ENCODE data around the gene COL27A1.

The COL27A1 gene

GRCh38 chr9:114288193-114289091 lies 133.1 kb downstream of the COL27A1 start:
- ATAC-seq (ENCODE audit: insufficient read depth, low read depth), result no peak
- no peak overlapping the region for H3K9ac ChIP-seq (ENCODE audit: low read depth, low read length)
- no peak overlapping the region for H3K27ac ChIP-seq (ENCODE audit: low read length)

GRCh38 chr9:114289106-114289505 lies 133.8 kb downstream of the COL27A1 start:
- no peak overlapping the region for H3K4me2 ChIP-seq (ENCODE audit: insufficient read depth, low read length)
- no peak overlapping the region for H3K9ac ChIP-seq (ENCODE audit: low read depth, low read length)
- no peaks in the 10 kb centered on the region for H3K9me3 ChIP-seq (ENCODE audit: insufficient read depth, low read length, severe bottlenecking)
- ATAC-seq (ENCODE audit: insufficient read depth, low read depth) (no peak), DNase-seq (no peak)
- H3K36me3 ChIP-seq (ENCODE audit: insufficient read depth, low read length), result no peaks in the 10 kb centered on the region
- H2AFZ ChIP-seq (ENCODE audit: low read depth, low read length), result no peak overlapping the region
- no peaks in the 10 kb centered on the region for H3K79me2 ChIP-seq (ENCODE audit: insufficient read depth, low read length)
- TF ChIP-seq CTCF (IDR thresholded peaks at IDR 0.05; ENCODE audit: borderline replicate concordance, extremely low read depth, low read length, poor library complexity, severe bottlenecking), result no peak
- no peak for TF ChIP-seq EZH2 (IDR thresholded peaks at IDR 0.05; ENCODE audit: borderline replicate concordance, low read depth, low read length, severe bottlenecking)
- no peak overlapping the region for H3K4me3 ChIP-seq (ENCODE audit: low read depth in 1 of 2, low read length in 2 of 2)
- H4K20me1 ChIP-seq (ENCODE audit: insufficient read depth, low read length), result no peaks in the 10 kb centered on the region
- no peak overlapping the region for H3K27ac ChIP-seq (ENCODE audit: low read length)
- H3K27me3 ChIP-seq (ENCODE audit: insufficient read depth, low read length, poor library complexity), result no peaks in the 10 kb centered on the region
- no peaks in the 10 kb centered on the region for H3K4me1 ChIP-seq (ENCODE audit: insufficient read depth, low read length)

More at GRCh38 chr9:114288193-114289091, 133.1 kb downstream of the COL27A1 start:
- no peak overlapping the region for H3K4me3 ChIP-seq (ENCODE audit: low read depth in 1 of 2, low read length in 2 of 2)
- no peaks in the 10 kb centered on the region for H3K9me3 ChIP-seq (ENCODE audit: insufficient read depth, low read length, severe bottlenecking)
- no peak for DNase-seq
- H3K4me1 ChIP-seq (ENCODE audit: insufficient read depth, low read length), result no peaks in the 10 kb centered on the region
- no peaks in the 10 kb centered on the region for H4K20me1 ChIP-seq (ENCODE audit: insufficient read depth, low read length)
- H2AFZ ChIP-seq (ENCODE audit: low read depth, low read length), result no peak overlapping the region
- H3K79me2 ChIP-seq (ENCODE audit: insufficient read depth, low read length), result no peaks in the 10 kb centered on the region
- no peaks in the 10 kb centered on the region for H3K27me3 ChIP-seq (ENCODE audit: insufficient read depth, low read length, poor library complexity)
- no peak overlapping the region for H3K4me2 ChIP-seq (ENCODE audit: insufficient read depth, low read length)
- TF ChIP-seq EZH2 (IDR thresholded peaks at IDR 0.05; ENCODE audit: borderline replicate concordance, low read depth, low read length, severe bottlenecking) (no peak), CTCF (IDR thresholded peaks at IDR 0.05; ENCODE audit: borderline replicate concordance, extremely low read depth, low read length, poor library complexity, severe bottlenecking) (no peak)
- H3K36me3 ChIP-seq (ENCODE audit: insufficient read depth, low read length), result no peaks in the 10 kb centered on the region

GRCh38 chr9:114289571-114290481 lies 134.5 kb downstream of the COL27A1 start:
- H3K79me2 ChIP-seq (ENCODE audit: insufficient read depth, low read length), result no peaks in the 10 kb centered on the region
- TF ChIP-seq EZH2 (IDR thresholded peaks at IDR 0.05; ENCODE audit: borderline replicate concordance, low read depth, low read length, severe bottlenecking) (no peak), CTCF (IDR thresholded peaks at IDR 0.05; ENCODE audit: borderline replicate concordance, extremely low read depth, low read length, poor library complexity, severe bottlenecking) (no peak)
- ATAC-seq (ENCODE audit: insufficient read depth, low read depth) (no peak), DNase-seq (no peak)
- H3K9me3 ChIP-seq (ENCODE audit: insufficient read depth, low read length, severe bottlenecking), result peaks cover 4% of the 10 kb centered on the region
- no peaks in the 10 kb centered on the region for H3K27me3 ChIP-seq (ENCODE audit: insufficient read depth, low read length, poor library complexity)
- H3K4me3 ChIP-seq (ENCODE audit: low read depth in 1 of 2, low read length in 2 of 2), result no peak overlapping the region
- no peak overlapping the region for H3K27ac ChIP-seq (ENCODE audit: low read length)
- H3K9ac ChIP-seq (ENCODE audit: low read depth, low read length), result no peak overlapping the region
- H4K20me1 ChIP-seq (ENCODE audit: insufficient read depth, low read length), result no peaks in the 10 kb centered on the region
- H3K4me2 ChIP-seq (ENCODE audit: insufficient read depth, low read length), result no peak overlapping the region
- no peak overlapping the region for H2AFZ ChIP-seq (ENCODE audit: low read depth, low read length)
- no peaks in the 10 kb centered on the region for H3K4me1 ChIP-seq (ENCODE audit: insufficient read depth, low read length)
- H3K36me3 ChIP-seq (ENCODE audit: insufficient read depth, low read length), result no peaks in the 10 kb centered on the region
